GM12878 (cell line): ENCODE data around the gene RCL1. TPM values are rescaled to one million over a fixed set of nuclear protein-coding genes. Genes with fewer than 3 reads are reported as not detected.

Experiments used
- ATAC-seq: fragments of 200-7000 bp; cut with Tn5 transposase; 3 replicates; pipeline ENCODE4 v1.9.1; 2020; ENCODE audit warnings: mild to moderate bottlenecking, moderate library complexity
- BruUV-seq: library from RNA; stranded (reverse); fragments of 400-500 nt; replicated peaks from 2 replicates; lab custom pipeline; 2021; lab: Mats Ljungman, UMichigan
- CTCF ChIA-PET: fragments of 300-600 bp; sonication (Branson Sonifier 250); formaldehyde crosslinking; extraction: SDS; loops from one replicate; lab custom pipeline; 2021; ENCODE audit warnings: inconsistent platforms; lab: Yijun Ruan, JAX
- POLR2A ChIA-PET: fragments of 350-600 bp; formaldehyde crosslinking; extraction: SDS; loops from one replicate; lab custom pipeline; 2021; ENCODE audit warnings: inconsistent platforms; lab: Charles Lee
- RAD21 ChIA-PET: fragments of 300-600 bp; sonication (Branson Sonifier 250); formaldehyde crosslinking; loops from one replicate; lab custom pipeline; 2023; ENCODE audit warnings: antibody characterized with exemption; ENCODE audit not compliant: unreplicated experiment; lab: Charles Lee
- SMC1A ChIA-PET: fragments of 300-600 bp; sonication (Branson Sonifier 250); formaldehyde crosslinking; loops from one replicate; lab custom pipeline; 2023; ENCODE audit not compliant: unreplicated experiment, uncharacterized antibody; lab: Charles Lee
- DNase-seq: peaks from one replicate; pipeline ENCODE4 v3.0.0-alpha.2; 2011; ENCODE audit warnings: low read depth, low spot score
- FAIRE-seq: peaks from 3 replicates; lab custom pipeline; 2011; peaks lifted over from hg19 to GRCh38; lab: Jason Lieb, UNC
- H2AFZ ChIP-seq: 2 replicates; pipeline ENCODE4 v1.6.0; 2011; ENCODE audit warnings: low read depth, low read length, control low read depth; ENCODE audit not compliant: control insufficient read depth
- H3K27ac ChIP-seq: 2 replicates; pipeline ENCODE4 v1.5.1; 2011; ENCODE audit warnings: control low read depth; ENCODE audit not compliant: control insufficient read depth, insufficient read depth
- H3K27me3 ChIP-seq, 2 experiments: replicated peaks in 1 of 2; 2 replicates each; pipeline versions ENCODE4 v1.6.0 to v1.6.1; 2011; ENCODE audit warnings: low read length in 1 of 2; ENCODE audit not compliant: control insufficient read depth in 2 of 2, insufficient read depth in 2 of 2
- H3K36me3 ChIP-seq, 2 experiments: 2 replicates each; pipeline ENCODE4 v1.5.1; 2011; ENCODE audit warnings: low read length in 1 of 2; ENCODE audit not compliant: control insufficient read depth in 2 of 2, insufficient read depth in 2 of 2
- H3K4me1 ChIP-seq: 2 replicates; pipeline ENCODE4 v1.6.1; 2011; ENCODE audit warnings: mild to moderate bottlenecking, low read length, moderate library complexity, mixed read lengths; ENCODE audit not compliant: control insufficient read depth, insufficient read depth
- H3K4me2 ChIP-seq: 2 replicates; pipeline ENCODE4 v1.6.0; 2011; ENCODE audit warnings: control low read depth; ENCODE audit not compliant: control insufficient read depth, insufficient read depth
- H3K4me3 ChIP-seq: fragments of 200-600 bp; sonication (generic); 2 replicates; pipeline ENCODE4 v1.5.1; 2016
- H3K79me2 ChIP-seq: 2 replicates; pipeline ENCODE4 v1.6.0; 2011; ENCODE audit warnings: low read length; ENCODE audit not compliant: control insufficient read depth, insufficient read depth
- H3K9ac ChIP-seq: 2 replicates; pipeline ENCODE4 v1.8.0; 2011; ENCODE audit warnings: low read length, control low read depth, mixed read lengths; ENCODE audit not compliant: control insufficient read depth, insufficient read depth
- H3K9me3 ChIP-seq: replicated peaks from 3 replicates; pipeline ENCODE4 v1.5.1; 2011; ENCODE audit warnings: mild to moderate bottlenecking, low read length; ENCODE audit not compliant: control insufficient read depth, insufficient read depth
- H4K20me1 ChIP-seq: 2 replicates; pipeline ENCODE4 v1.6.0; 2011; ENCODE audit not compliant: control insufficient read depth, insufficient read depth
- ATF7 ChIP-seq: fragments of 450-650 bp; IDR thresholded peaks from 2 replicates; pipeline ENCODE4 v1.6.1; 2016; ENCODE audit warnings: low read depth, mild to moderate bottlenecking
- CHD4 ChIP-seq: fragments of 200-600 bp; sonication (generic); IDR thresholded peaks from 2 replicates; pipeline ENCODE4 v1.6.1; 2016; ENCODE audit warnings: mild to moderate bottlenecking
- FOXM1 ChIP-seq: IDR thresholded peaks from 2 replicates; pipeline ENCODE4 v1.6.1; 2012; ENCODE audit warnings: low read depth, mild to moderate bottlenecking, inconsistent platforms, low read length, moderate library complexity
- KAT2A ChIP-seq: conservative IDR thresholded peaks from 2 replicates; pipeline ENCODE4 v1.6.1; 2011; ENCODE audit warnings: low read depth, low read length; ENCODE audit not compliant: control insufficient read depth
- MEF2A ChIP-seq: IDR thresholded peaks from 2 replicates; pipeline ENCODE4 v1.6.1; 2011; ENCODE audit warnings: low read depth, mild to moderate bottlenecking, low read length, moderate library complexity; ENCODE audit not compliant: insufficient read depth
- RCOR1 ChIP-seq: conservative IDR thresholded peaks from 2 replicates; pipeline ENCODE4 v1.6.1; 2012; ENCODE audit warnings: low read depth, low read length, improper control_type of control experiment
- RELA ChIP-seq: fragments of 450-650 bp; IDR thresholded peaks from 2 replicates; pipeline ENCODE4 v1.8.0; 2014; ENCODE audit warnings: borderline replicate concordance; ENCODE audit not compliant: partially characterized antibody
- WGBS: methylation state at CpG from one replicate; pipeline ENCODE4 v1.1.6; 2016; ENCODE audit warnings: low lambda C conversion rate; ENCODE audit not compliant: insufficient replicate concordance, insufficient coverage; ENCODE audit errors: missing lambda C conversion rate; 5-methylcytosine and 5-hydroxymethylcytosine counted together
- in situ Hi-C: fragments of 300-500 bp; cut with MboI; formaldehyde crosslinking; loops from 9 replicates; pipeline ENCODE4 v1.14.3; 2018; ENCODE audit warnings: mixed read lengths
- intact Hi-C: fragments of 100-400 bp; cut with micrococcal nuclease; formaldehyde crosslinking; loops from one replicate; pipeline ENCODE4 v1.14.2; 2022; ENCODE audit not compliant: unreplicated experiment
- polyA plus RNA-seq, 11 experiments: library from polyadenylated mRNA; depleted of rRNA in 4 of 11; unstranded in 6 of 11; stranded (reverse) in 5 of 11; fragments of >200 nt; fragmentation: Nextera tagmentation in 4 of 11; fragmentation: Illumina TruSeq in 1 of 11; extraction: Ambion mirVana in 4 of 11; extraction: Trizol in 1 of 11; gene quantifications; 1 replicate in 1 of 11; 2 replicates in 10 of 11; pipeline versions ENCODE4 v1.2.1 to v1.2.3, GENCODE V29; 2011 to 2016; ENCODE audit warnings: inconsistent platforms in 2 of 11, missing spikeins in 2 of 11, low read depth in 1 of 11
- total RNA-seq, 4 experiments: library from RNA; depleted of rRNA in 3 of 4; stranded (reverse); fragments of >200 nt in 3 of 4; fragmentation: Illumina TruSeq in 1 of 4; extraction: Trizol in 1 of 4; gene quantifications; 2 replicates each; pipeline versions ENCODE4 v1.2.1 to v1.2.3, GENCODE V29; 2013 to 2021
- TF ChIP-seq, protein P1 (sequence below): IDR thresholded peaks from 2 replicates; pipeline ENCODE4 v1.6.1; 2012; ENCODE audit warnings: mild to moderate bottlenecking, low read depth, low read length

Gene RCL1
- total and polyA plus RNA-seq, 10 of the 15 experiments (the other 5 are each of a cell fraction or from before 2014, with no cell fraction given), result 21.1 to 46.8 (median 30.5) TPM

DNA sequence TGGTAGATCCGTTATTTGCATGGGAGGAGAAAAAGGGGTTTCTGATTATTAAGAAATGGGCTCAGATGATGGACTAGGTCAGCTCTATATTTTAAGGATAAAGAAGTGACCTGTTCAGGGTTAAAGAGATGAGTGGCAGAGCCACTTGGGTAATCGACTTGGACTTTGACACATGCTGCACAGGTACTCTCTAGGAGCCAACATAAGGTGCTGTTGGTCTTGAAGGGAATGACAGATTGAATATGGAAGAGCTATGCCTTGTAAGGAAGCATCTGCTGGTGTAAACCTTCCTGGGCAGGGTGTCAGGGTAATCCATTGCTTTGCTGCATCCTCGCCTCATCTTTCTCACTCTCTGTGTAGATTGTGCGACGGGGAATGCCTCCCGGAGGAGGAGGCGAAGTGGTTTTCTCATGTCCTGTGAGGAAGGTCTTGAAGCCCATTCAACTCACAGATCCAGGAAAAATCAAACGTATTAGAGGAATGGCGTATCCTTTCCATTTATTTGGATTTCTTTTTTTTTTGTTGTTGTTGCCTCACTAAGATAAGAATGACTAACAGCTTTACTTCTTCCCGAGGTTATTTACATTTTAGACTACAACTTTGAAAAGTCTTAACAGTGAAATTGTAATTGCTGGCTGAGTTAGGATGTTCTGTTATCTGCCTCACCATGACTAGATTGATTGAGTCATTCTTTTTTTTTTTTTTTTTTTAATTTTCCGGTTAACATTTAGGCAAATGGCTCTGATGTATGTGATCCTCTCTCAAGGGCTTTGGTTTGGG, 41.2 kb downstream of the RCL1 start:
- TF ChIP-seq FOXM1 (no peak), KAT2A (no peak), ATF7 (no peak), CHD4 (no peak), RELA (no peak), MEF2A (no peak), RCOR1 (no peak)
- TF ChIP-seq, protein P1, sequence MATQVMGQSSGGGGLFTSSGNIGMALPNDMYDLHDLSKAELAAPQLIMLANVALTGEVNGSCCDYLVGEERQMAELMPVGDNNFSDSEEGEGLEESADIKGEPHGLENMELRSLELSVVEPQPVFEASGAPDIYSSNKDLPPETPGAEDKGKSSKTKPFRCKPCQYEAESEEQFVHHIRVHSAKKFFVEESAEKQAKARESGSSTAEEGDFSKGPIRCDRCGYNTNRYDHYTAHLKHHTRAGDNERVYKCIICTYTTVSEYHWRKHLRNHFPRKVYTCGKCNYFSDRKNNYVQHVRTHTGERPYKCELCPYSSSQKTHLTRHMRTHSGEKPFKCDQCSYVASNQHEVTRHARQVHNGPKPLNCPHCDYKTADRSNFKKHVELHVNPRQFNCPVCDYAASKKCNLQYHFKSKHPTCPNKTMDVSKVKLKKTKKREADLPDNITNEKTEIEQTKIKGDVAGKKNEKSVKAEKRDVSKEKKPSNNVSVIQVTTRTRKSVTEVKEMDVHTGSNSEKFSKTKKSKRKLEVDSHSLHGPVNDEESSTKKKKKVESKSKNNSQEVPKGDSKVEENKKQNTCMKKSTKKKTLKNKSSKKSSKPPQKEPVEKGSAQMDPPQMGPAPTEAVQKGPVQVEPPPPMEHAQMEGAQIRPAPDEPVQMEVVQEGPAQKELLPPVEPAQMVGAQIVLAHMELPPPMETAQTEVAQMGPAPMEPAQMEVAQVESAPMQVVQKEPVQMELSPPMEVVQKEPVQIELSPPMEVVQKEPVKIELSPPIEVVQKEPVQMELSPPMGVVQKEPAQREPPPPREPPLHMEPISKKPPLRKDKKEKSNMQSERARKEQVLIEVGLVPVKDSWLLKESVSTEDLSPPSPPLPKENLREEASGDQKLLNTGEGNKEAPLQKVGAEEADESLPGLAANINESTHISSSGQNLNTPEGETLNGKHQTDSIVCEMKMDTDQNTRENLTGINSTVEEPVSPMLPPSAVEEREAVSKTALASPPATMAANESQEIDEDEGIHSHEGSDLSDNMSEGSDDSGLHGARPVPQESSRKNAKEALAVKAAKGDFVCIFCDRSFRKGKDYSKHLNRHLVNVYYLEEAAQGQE, result no peak
- RAD21 ChIA-PET, result interaction anchor here (0.7 kb wide), 1 partner anchor 13 kb away, joined by 3 read pairs; no protein-coding TSS in a partner anchor
- 86% methylated on average over 10 of the region's 11 CpGs for WGBS
- FAIRE-seq (no peak), DNase-seq (no peak), ATAC-seq (no peak)
- no peaks in the 10 kb centered on the region for H3K9me3 ChIP-seq
- CTCF ChIA-PET, result no interaction called here
- no peak overlapping the region for H3K4me3 ChIP-seq
- intact Hi-C loops (loop anchor here (5.0 kb wide), 1 partner anchor 72 kb away; no protein-coding TSS in a partner anchor), in situ Hi-C loops (no loop called here)
- no peaks in the 10 kb centered on the region for H3K27me3 ChIP-seq
- H4K20me1 ChIP-seq, result no peaks in the 10 kb centered on the region
- H3K27ac ChIP-seq, result no peak overlapping the region
- no TSS peak for BruUV-seq
- SMC1A ChIA-PET, result interaction anchor here (0.9 to 1.3 kb wide), 2 partner anchors 11 to 578 kb away, joined by 3 read pairs; no protein-coding TSS in a partner anchor
- POLR2A ChIA-PET, result interaction anchor here (0.7 kb wide), 1 partner anchor 11 kb away, joined by 8 read pairs; no protein-coding TSS in a partner anchor
- H3K9ac ChIP-seq, result no peak overlapping the region
- no peaks in the 10 kb centered on the region for H3K4me1 ChIP-seq
- H3K79me2 ChIP-seq, result peaks cover 3% of the 10 kb centered on the region
- H3K4me2 ChIP-seq, result no peak overlapping the region
- H3K36me3 ChIP-seq, result peaks cover 19 to 30% of the 10 kb centered on the region in 2 experiments
- H2AFZ ChIP-seq, result no peak overlapping the region
